BLaER1 (cell line): ENCODE results near the gene MC1R.
"Not testable (repeated sequence)": the region's sequence is repeated elsewhere in the genome, so short reads cannot be mapped to it uniquely, and the experiment has no call there.

Source experiments
- H3K27ac ChIP-seq: shearing (Covaris generic); formaldehyde crosslinking; 2 replicates; pipeline ENCODE4 v1.8.1; 2022
- H3K27me3 ChIP-seq: shearing (Covaris generic); formaldehyde crosslinking; 2 replicates; pipeline ENCODE4 v1.8.1; 2022
- H3K36me3 ChIP-seq: shearing (Covaris generic); formaldehyde crosslinking; 2 replicates; pipeline ENCODE4 v1.8.1; 2022
- H3K4me1 ChIP-seq: shearing (Covaris generic); formaldehyde crosslinking; 2 replicates; pipeline ENCODE4 v1.8.1; 2022
- H3K4me2 ChIP-seq: shearing (Covaris generic); formaldehyde crosslinking; 2 replicates; pipeline ENCODE4 v1.8.1; 2022
- H3K4me3 ChIP-seq: shearing (Covaris generic); formaldehyde crosslinking; 2 replicates; pipeline ENCODE4 v1.8.1; 2022
- H3K9ac ChIP-seq: shearing (Covaris generic); formaldehyde crosslinking; 2 replicates; pipeline ENCODE4 v1.8.1; 2022
- H3K9me3 ChIP-seq: shearing (Covaris generic); formaldehyde crosslinking; 2 replicates; pipeline ENCODE4 v1.8.1; 2022
- H4K20me1 ChIP-seq: shearing (Covaris generic); formaldehyde crosslinking; 2 replicates; pipeline ENCODE4 v1.8.1; 2022
- Cebpa-rat ChIP-seq: shearing (Covaris generic); IDR thresholded peaks from 2 replicates; pipeline ENCODE4 v1.8.1; 2022

MC1R gene

GRCh38 chr16:89934611-89935553, 16.2 kb downstream of the MC1R start:
- Histone ChIP-seq H3K27ac (no peak overlapping the region), H3K9me3 (no peaks in the 10 kb centered on the region), H3K4me1 (peaks cover 28% of the 10 kb centered on the region), H3K9ac (no peak overlapping the region), H3K36me3 (peaks cover 69% of the 10 kb centered on the region), H3K4me3 (no peak overlapping the region), H3K27me3 (no peaks in the 10 kb centered on the region), H4K20me1 (peaks cover 69% of the 10 kb centered on the region), H3K4me2 (no peak overlapping the region)
- no peak for TF ChIP-seq Cebpa-rat

- H3K4me3 ChIP-seq, H3K9me3 ChIP-seq, H3K27ac ChIP-seq, H3K4me2 ChIP-seq, H3K27me3 ChIP-seq, H3K9ac ChIP-seq: not testable (repeated sequence)
- Histone ChIP-seq H3K36me3 (peaks cover 62% of the 10 kb centered on the region), H3K4me1 (peaks cover 28% of the 10 kb centered on the region), H4K20me1 (peaks cover 62% of the 10 kb centered on the region)
Measured at GRCh38 chr16:89935620-89936019, 17.0 kb downstream of the MC1R start.

- H3K36me3 ChIP-seq: peaks cover 59% of the 10 kb centered on the region
- H3K27ac ChIP-seq: no peak overlapping the region
- H3K9ac ChIP-seq: no peak overlapping the region
- peaks cover 58% of the 10 kb centered on the region for H4K20me1 ChIP-seq
- no peak overlapping the region for H3K4me2 ChIP-seq
- no peaks in the 10 kb centered on the region for H3K9me3 ChIP-seq
- no peaks in the 10 kb centered on the region for H3K27me3 ChIP-seq
- H3K4me1 ChIP-seq: peaks cover 28% of the 10 kb centered on the region
- no peak for TF ChIP-seq Cebpa-rat
- H3K4me3 ChIP-seq: no peak overlapping the region
Measured at GRCh38 chr16:89936034-89936433, 17.4 kb downstream of the MC1R start.

GRCh38 chr16:89936508-89936907, 17.8 kb downstream of the MC1R start:
- no peak overlapping the region for H3K9ac ChIP-seq
- no peaks in the 10 kb centered on the region for H3K27me3 ChIP-seq
- no peaks in the 10 kb centered on the region for H3K9me3 ChIP-seq
- peaks cover 28% of the 10 kb centered on the region for H3K4me1 ChIP-seq
- no peak overlapping the region for H3K4me3 ChIP-seq
- no peak for TF ChIP-seq Cebpa-rat
- H3K4me2 ChIP-seq: no peak overlapping the region
- peaks cover 53% of the 10 kb centered on the region for H4K20me1 ChIP-seq
- H3K27ac ChIP-seq: no peak overlapping the region
- H3K36me3 ChIP-seq: peaks cover 55% of the 10 kb centered on the region

- Histone ChIP-seq H3K27ac (no peak overlapping the region), H3K9ac (no peak overlapping the region), H4K20me1 (peaks cover 48% of the 10 kb centered on the region), H3K4me3 (no peak overlapping the region), H3K4me1 (peaks cover 28% of the 10 kb centered on the region), H3K27me3 (no peaks in the 10 kb centered on the region), H3K4me2 (no peak overlapping the region), H3K9me3 (no peaks in the 10 kb centered on the region), H3K36me3 (peaks cover 50% of the 10 kb centered on the region)
- TF ChIP-seq Cebpa-rat: no peak
Measured at GRCh38 chr16:89936981-89937380, 18.3 kb downstream of the MC1R start.

GRCh38 chr16:89938175-89938885, 19.7 kb downstream of the MC1R start:
- Histone ChIP-seq H3K36me3 (peaks cover 36% of the 10 kb centered on the region), H3K4me3 (no peak overlapping the region), H3K9ac (no peak overlapping the region), H3K9me3 (no peaks in the 10 kb centered on the region), H3K4me1 (peaks cover 41% of the 10 kb centered on the region), H4K20me1 (peaks cover 35% of the 10 kb centered on the region), H3K27me3 (no peaks in the 10 kb centered on the region), H3K4me2 (no peak overlapping the region), H3K27ac (no peak overlapping the region)
- TF ChIP-seq Cebpa-rat: no peak

GRCh38 chr16:89944773-89945172, 26.1 kb downstream of the MC1R start:
- no peak for TF ChIP-seq Cebpa-rat
- no peak overlapping the region for H3K4me2 ChIP-seq

GRCh38 chr16:89945654-89946053, 27.0 kb downstream of the MC1R start:
- Histone ChIP-seq H3K27me3 (peaks cover 8% of the 10 kb centered on the region; the same call in 1 of the 2 replicates), H3K9me3 (no peaks in the 10 kb centered on the region), H3K9ac (no peak overlapping the region), H3K36me3 (no peaks in the 10 kb centered on the region), H3K4me1 (peaks cover 66% of the 10 kb centered on the region), H4K20me1 (peaks cover 16% of the 10 kb centered on the region), H3K4me2 (no peak overlapping the region), H3K4me3 (no peak overlapping the region), H3K27ac (no peak overlapping the region)
- TF ChIP-seq Cebpa-rat: no peak

More at GRCh38 chr16:89944773-89945172, 26.1 kb downstream of the MC1R start:
- Histone ChIP-seq H4K20me1 (peaks cover 7% of the 10 kb centered on the region), H3K4me3 (no peak overlapping the region), H3K4me1 (peaks cover 66% of the 10 kb centered on the region), H3K27me3 (peaks cover 8% of the 10 kb centered on the region; the same call in 1 of the 2 replicates), H3K36me3 (no peaks in the 10 kb centered on the region), H3K27ac (no peak overlapping the region), H3K9me3 (no peaks in the 10 kb centered on the region), H3K9ac (no peak overlapping the region)

GRCh38 chr16:89946515-89946914, 27.9 kb downstream of the MC1R start:
- Histone ChIP-seq H3K4me2 (peak overlapping the region; percentile 90), H3K4me3 (no peak overlapping the region), H3K27me3 (peaks cover 8% of the 10 kb centered on the region; the same call in 1 of the 2 replicates), H3K27ac (no peak overlapping the region), H3K4me1 (peaks cover 60% of the 10 kb centered on the region), H3K9ac (no peak overlapping the region), H3K9me3 (no peaks in the 10 kb centered on the region), H3K36me3 (no peaks in the 10 kb centered on the region), H4K20me1 (peaks cover 25% of the 10 kb centered on the region)
- TF ChIP-seq Cebpa-rat: no peak

GRCh38 chr16:89949121-89949742, 30.6 kb downstream of the MC1R start:
- Histone ChIP-seq H3K36me3 (0 out of 2 replicates have a peak, but pooled peaks cover 12% of the 10 kb centered on the region), H3K9ac (peak overlapping the region; percentile 84), H3K27me3 (peaks cover 8% of the 10 kb centered on the region; the same call in 1 of the 2 replicates), H3K27ac (peak overlapping the region; percentile 70), H3K9me3 (no peaks in the 10 kb centered on the region), H4K20me1 (peaks cover 52% of the 10 kb centered on the region), H3K4me3 (peak overlapping the region; percentile 76), H3K4me1 (peaks cover 67% of the 10 kb centered on the region), H3K4me2 (peak overlapping the region; percentile 99)
- no peak for TF ChIP-seq Cebpa-rat
